CD14-positive monocyte (primary cell): ENCODE data around the gene VRTN. TPM values are rescaled to one million over a fixed set of nuclear protein-coding genes. Genes with fewer than 3 reads are reported as not detected.

Experiments used
- DNase-seq, 3 donors: peaks; one replicate each; pipeline ENCODE4 v3.0.0-alpha.2; 2011 to 2022
- H2AFZ ChIP-seq: 2 replicates; pipeline ENCODE4 v1.6.0; 2012; ENCODE audit warnings: mild to moderate bottlenecking, low read depth, low read length, inconsistent platforms; ENCODE audit not compliant: insufficient read depth, poor library complexity, severe bottlenecking
- H3K27ac ChIP-seq, 2 donors: 1 replicate in 1 of 2; 2 replicates in 1 of 2; pipeline ENCODE4 v1.5.1; 2012 to 2013; ENCODE audit warnings: low read length in 2 of 2, control low read depth in 1 of 2, inconsistent platforms in 1 of 2, low read depth in 1 of 2, mild to moderate bottlenecking in 1 of 2
- H3K27me3 ChIP-seq, 2 donors: one replicate each; pipeline versions ENCODE4 v1.6.0 to v1.6.1; 2011 to 2013; ENCODE audit warnings: low read length in 2 of 2; ENCODE audit not compliant: control insufficient read depth in 2 of 2, insufficient read depth in 2 of 2
- H3K36me3 ChIP-seq, 2 donors: replicated peaks in 1 of 2; 1 replicate in 1 of 2; 2 replicates in 1 of 2; pipeline versions ENCODE4 v1.5.1 to v1.6.1; 2012 to 2013; ENCODE audit warnings: low read length in 2 of 2, control low read depth in 1 of 2, inconsistent platforms in 1 of 2, mild to moderate bottlenecking in 1 of 2; ENCODE audit not compliant: insufficient read depth in 2 of 2, control insufficient read depth in 1 of 2
- H3K4me1 ChIP-seq, 2 donors: 1 replicate in 1 of 2; 2 replicates in 1 of 2; pipeline versions ENCODE4 v1.5.1 to v1.6.1; 2012 to 2013; ENCODE audit warnings: low read length in 2 of 2, control low read depth in 1 of 2, inconsistent platforms in 1 of 2, mild to moderate bottlenecking in 1 of 2, moderate library complexity in 1 of 2; ENCODE audit not compliant: insufficient read depth in 2 of 2, control insufficient read depth in 1 of 2
- H3K4me2 ChIP-seq: replicated peaks from 2 replicates; pipeline ENCODE3; 2012; ENCODE audit warnings: low read length, moderate library complexity, mild to moderate bottlenecking; ENCODE audit not compliant: poor library complexity, severe bottlenecking; ENCODE audit errors: extremely low read depth
- H3K4me3 ChIP-seq, 3 experiments: fragments of 200-600 bp in 1 of 3; sonication (generic) in 1 of 3; replicated peaks in 1 of 3; 1 replicate in 2 of 3; 2 replicates in 1 of 3; pipeline ENCODE4 v1.5.1; 2011 to 2013; ENCODE audit warnings: low read length in 3 of 3, mild to moderate bottlenecking in 3 of 3, control low read depth in 2 of 3, low read depth in 2 of 3, inconsistent platforms in 1 of 3, moderate library complexity in 1 of 3
- H3K79me2 ChIP-seq: 2 replicates; pipeline ENCODE4 v1.6.0; 2012; ENCODE audit warnings: mild to moderate bottlenecking, control low read depth, inconsistent platforms, low read length, moderate library complexity; ENCODE audit not compliant: insufficient read depth
- H3K9ac ChIP-seq: 2 replicates; pipeline ENCODE4 v1.6.0; 2017; ENCODE audit warnings: low read length, mild to moderate bottlenecking; ENCODE audit not compliant: insufficient read depth, poor library complexity, severe bottlenecking
- H3K9me3 ChIP-seq, 2 donors: replicated peaks in 1 of 2; 1 replicate in 1 of 2; 2 replicates in 1 of 2; pipeline versions ENCODE4 v1.5.1 to v1.6.1; 2012 to 2013; ENCODE audit warnings: low read length in 2 of 2, control low read depth in 1 of 2; ENCODE audit not compliant: control insufficient read depth in 1 of 2, insufficient read depth in 1 of 2
- H4K20me1 ChIP-seq: 2 replicates; pipeline ENCODE4 v1.6.0; 2012; ENCODE audit warnings: mild to moderate bottlenecking, low read length, control low read depth, moderate library complexity; ENCODE audit not compliant: insufficient read depth
- H3K27ac Mint-ChIP-seq, 7 donors: one replicate each; pipeline ENCODE4 v1.8.0; 2020; ENCODE audit warnings: mild to moderate bottlenecking in 7 of 7, mixed read lengths in 7 of 7, moderate library complexity in 6 of 7, inconsistent platforms in 2 of 7
- H3K27me3 Mint-ChIP-seq, 3 donors: one replicate each; pipeline ENCODE4 v1.8.0; 2021 to 2022; ENCODE audit warnings: low read depth in 3 of 3, mild to moderate bottlenecking in 3 of 3, mixed read lengths in 3 of 3, moderate library complexity in 3 of 3, inconsistent platforms in 1 of 3
- H3K36me3 Mint-ChIP-seq, 2 donors: one replicate each; pipeline ENCODE4 v1.8.0; 2020; ENCODE audit warnings: mixed read lengths in 2 of 2, inconsistent platforms in 1 of 2, mild to moderate bottlenecking in 1 of 2
- H3K4me1 Mint-ChIP-seq: one replicate; pipeline ENCODE4 v1.8.0; 2020; ENCODE audit warnings: mild to moderate bottlenecking, mixed read lengths
- H3K4me3 Mint-ChIP-seq, 2 donors: one replicate each; pipeline ENCODE4 v1.8.0; 2020; ENCODE audit warnings: mild to moderate bottlenecking in 2 of 2, mixed read lengths in 2 of 2, moderate library complexity in 1 of 2
- H3K9me3 Mint-ChIP-seq, 7 donors: one replicate each; pipeline ENCODE4 v1.8.0; 2020 to 2022; ENCODE audit warnings: mixed read lengths in 7 of 7, mild to moderate bottlenecking in 6 of 7, moderate library complexity in 6 of 7, inconsistent platforms in 2 of 7
- WGBS: methylation state at CpG from one replicate; pipeline ENCODE4 v1.1.5; 2013; ENCODE audit warnings: missing lambda C conversion rate; ENCODE audit not compliant: insufficient coverage; 5-methylcytosine and 5-hydroxymethylcytosine counted together
- intact Hi-C, 2 donors: fragments of 100-400 bp; cut with micrococcal nuclease; formaldehyde crosslinking; loops; one replicate each; pipeline versions ENCODE4 v1.15.0 to v1.15.1; 2023
- polyA minus RNA-seq: library from RNA; depleted of rRNA, polyadenylated mRNA; stranded (reverse); fragments of >200 nt; gene quantifications from 2 replicates; pipeline ENCODE4 v1.2.3, GENCODE V29; 2012
- polyA plus RNA-seq, 3 donors: library from polyadenylated mRNA; depleted of rRNA in 1 of 3; unstranded in 2 of 3; stranded (reverse) in 1 of 3; fragments of 300-500 nt in 2 of 3; fragments of >200 nt in 1 of 3; fragmentation: Illumina TruSeq in 2 of 3; gene quantifications; 1 replicate in 2 of 3; 2 replicates in 1 of 3; pipeline ENCODE4 v1.2.3, GENCODE V29; 2012 to 2021
- total RNA-seq, 12 experiments: library from RNA in 1 of 12; stranded (reverse) in 1 of 12; fragments of 120-200 nt in 1 of 12; gene quantifications; one replicate each; pipeline ENCODE4 v1.2.4 and lab custom pipeline; 2013 to 2026; ENCODE audit warnings: mixed read lengths in 6 of 12, inconsistent platforms in 1 of 12
- TF ChIP-seq, protein P1 (sequence below): fragments of 200-600 bp; IDR thresholded peaks from one replicate; pipeline ENCODE4 v1.8.0; 2022; ENCODE audit warnings: antibody characterized with exemption, mild to moderate bottlenecking

Gene VRTN, protein sequence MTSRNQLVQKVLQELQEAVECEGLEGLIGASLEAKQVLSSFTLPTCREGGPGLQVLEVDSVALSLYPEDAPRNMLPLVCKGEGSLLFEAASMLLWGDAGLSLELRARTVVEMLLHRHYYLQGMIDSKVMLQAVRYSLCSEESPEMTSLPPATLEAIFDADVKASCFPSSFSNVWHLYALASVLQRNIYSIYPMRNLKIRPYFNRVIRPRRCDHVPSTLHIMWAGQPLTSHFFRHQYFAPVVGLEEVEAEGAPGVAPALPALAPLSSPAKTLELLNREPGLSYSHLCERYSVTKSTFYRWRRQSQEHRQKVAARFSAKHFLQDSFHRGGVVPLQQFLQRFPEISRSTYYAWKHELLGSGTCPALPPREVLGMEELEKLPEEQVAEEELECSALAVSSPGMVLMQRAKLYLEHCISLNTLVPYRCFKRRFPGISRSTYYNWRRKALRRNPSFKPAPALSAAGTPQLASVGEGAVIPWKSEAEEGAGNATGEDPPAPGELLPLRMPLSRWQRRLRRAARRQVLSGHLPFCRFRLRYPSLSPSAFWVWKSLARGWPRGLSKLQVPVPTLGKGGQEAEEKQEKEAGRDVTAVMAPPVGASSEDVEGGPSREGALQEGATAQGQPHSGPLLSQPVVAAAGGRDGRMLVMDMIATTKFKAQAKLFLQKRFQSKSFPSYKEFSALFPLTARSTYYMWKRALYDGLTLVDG
- total RNA-seq (2013) = not detected
- polyA plus RNA-seq = not detected
- not detected in 2 replicates for polyA minus RNA-seq
- 0 to 0.60 (median 0.03) reads per million in 11 experiments for total RNA-seq (lab: John Stamatoyannopoulos, UW)

DNA sequence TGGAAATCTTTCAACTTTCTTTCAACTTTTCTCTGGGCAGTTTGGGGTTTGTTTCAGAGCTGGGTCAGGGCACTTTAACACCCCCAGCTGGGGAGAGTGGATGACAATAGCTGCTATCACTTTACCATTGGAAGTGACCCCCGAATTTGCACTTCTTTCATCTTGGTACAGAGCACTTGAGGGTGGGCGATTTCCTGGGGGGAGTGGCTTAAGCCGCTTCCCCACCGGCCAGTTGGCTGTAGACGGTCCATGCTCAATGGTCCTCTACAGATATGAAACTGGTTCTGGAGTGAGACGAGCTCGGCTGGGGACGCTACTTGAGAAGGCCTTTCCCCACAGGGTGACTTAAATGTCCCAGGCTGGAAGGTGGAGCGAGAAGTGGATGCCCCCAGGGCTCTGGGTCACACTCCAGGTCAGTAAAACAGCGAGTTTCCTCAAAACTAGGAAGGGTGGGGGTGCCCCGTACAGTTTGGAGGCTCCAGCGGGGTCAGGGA lies at the start of gene VRTN:
VRTN (plus strand) TSS at position 231 of the 494 bp plus-strand sequence. CDS start 8,313 bp downstream, outside the sequence.
- H3K4me3 ChIP-seq = no peak within 1 kb of the TSS
- intact Hi-C loops = no loop called here
- H3K4me2 ChIP-seq = no peak within 1 kb of the TSS
- H3K36me3 ChIP-seq = no peaks in the 10 kb centered on the region
- Mint-ChIP-seq H3K9me3 (no peaks in the 10 kb centered on the region), H3K27ac (no peak within 1 kb of the TSS), H3K27me3 (peaks cover 6 to 15% (median 12%) of the 10 kb centered on the region in 3 donors), H3K4me1 (no peaks in the 10 kb centered on the region), H3K4me3 (no peak within 1 kb of the TSS), H3K36me3 (no peaks in the 10 kb centered on the region)
- H3K79me2 ChIP-seq = no peaks in the 10 kb centered on the region
- H3K27ac ChIP-seq = no peak within 1 kb of the TSS
- H3K4me1 ChIP-seq = no peaks in the 10 kb centered on the region
- no peak within 1 kb of the TSS for H2AFZ ChIP-seq
- no peaks in the 10 kb centered on the region for H3K27me3 ChIP-seq
- TF ChIP-seq, protein P1, sequence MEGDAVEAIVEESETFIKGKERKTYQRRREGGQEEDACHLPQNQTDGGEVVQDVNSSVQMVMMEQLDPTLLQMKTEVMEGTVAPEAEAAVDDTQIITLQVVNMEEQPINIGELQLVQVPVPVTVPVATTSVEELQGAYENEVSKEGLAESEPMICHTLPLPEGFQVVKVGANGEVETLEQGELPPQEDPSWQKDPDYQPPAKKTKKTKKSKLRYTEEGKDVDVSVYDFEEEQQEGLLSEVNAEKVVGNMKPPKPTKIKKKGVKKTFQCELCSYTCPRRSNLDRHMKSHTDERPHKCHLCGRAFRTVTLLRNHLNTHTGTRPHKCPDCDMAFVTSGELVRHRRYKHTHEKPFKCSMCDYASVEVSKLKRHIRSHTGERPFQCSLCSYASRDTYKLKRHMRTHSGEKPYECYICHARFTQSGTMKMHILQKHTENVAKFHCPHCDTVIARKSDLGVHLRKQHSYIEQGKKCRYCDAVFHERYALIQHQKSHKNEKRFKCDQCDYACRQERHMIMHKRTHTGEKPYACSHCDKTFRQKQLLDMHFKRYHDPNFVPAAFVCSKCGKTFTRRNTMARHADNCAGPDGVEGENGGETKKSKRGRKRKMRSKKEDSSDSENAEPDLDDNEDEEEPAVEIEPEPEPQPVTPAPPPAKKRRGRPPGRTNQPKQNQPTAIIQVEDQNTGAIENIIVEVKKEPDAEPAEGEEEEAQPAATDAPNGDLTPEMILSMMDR = no peak
- no peak within 1 kb of the TSS for H3K9ac ChIP-seq
- no peaks in the 10 kb centered on the region for H3K9me3 ChIP-seq
- H4K20me1 ChIP-seq = no peaks in the 10 kb centered on the region
- 98% methylated on average over 11 of the region's 12 CpGs for WGBS
- DNase-seq = no peak

DNA sequence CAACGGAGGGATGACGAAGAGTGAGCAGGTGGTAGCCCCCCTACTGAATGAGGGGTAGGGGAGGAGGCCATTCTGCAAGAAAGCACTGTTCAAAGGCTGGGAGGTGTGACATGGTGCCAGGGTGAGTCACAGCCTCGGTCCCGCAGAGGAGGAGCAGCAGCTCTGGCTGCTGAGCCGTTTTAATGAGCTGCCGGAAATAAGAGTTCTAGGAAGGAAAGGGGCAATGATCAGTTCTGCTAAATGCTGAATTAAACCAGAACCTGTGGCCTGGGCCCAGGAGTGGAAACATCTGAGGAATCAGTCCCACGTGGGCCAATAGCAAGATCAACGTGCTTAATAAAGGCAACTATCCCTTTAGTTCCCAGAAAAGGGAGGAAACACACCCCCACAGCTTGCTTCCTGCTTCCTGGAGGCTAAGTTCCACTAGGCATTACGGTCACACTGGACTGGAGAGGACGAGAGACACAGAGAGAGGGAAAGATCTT lies 49.2 kb upstream of the VRTN start:
- intact Hi-C loops = no loop called here
- peaks cover 32% of the 10 kb centered on the region for H3K4me1 Mint-ChIP-seq
- no peak overlapping the region for H3K4me2 ChIP-seq
- H3K9me3 Mint-ChIP-seq = no peaks in the 10 kb centered on the region
- TF ChIP-seq, protein P1 = no peak
- peak overlapping the region in 1 of 7 donors; percentile 48 for H3K27ac Mint-ChIP-seq
- H3K27me3 Mint-ChIP-seq = peaks cover 0 to 5% (median 0%) of the 10 kb centered on the region in 3 donors
- H4K20me1 ChIP-seq = no peaks in the 10 kb centered on the region
- H3K36me3 ChIP-seq = peaks cover 43 to 53% of the 10 kb centered on the region in 2 donors
- 68% methylated on average over 6 of the region's 10 CpGs for WGBS
- H3K79me2 ChIP-seq = peaks cover 41% of the 10 kb centered on the region
- no peak overlapping the region for H3K4me3 Mint-ChIP-seq
- H3K9ac ChIP-seq = no peak overlapping the region
- no peak overlapping the region for H3K27ac ChIP-seq
- H3K4me1 ChIP-seq = peaks cover 12 to 14% of the 10 kb centered on the region in 2 donors
- no peak overlapping the region for H2AFZ ChIP-seq
- H3K4me3 ChIP-seq = no peak overlapping the region
- H3K27me3 ChIP-seq = no peaks in the 10 kb centered on the region
- H3K36me3 Mint-ChIP-seq = peaks cover 45 to 57% of the 10 kb centered on the region in 2 donors
- DNase-seq = no peak
- H3K9me3 ChIP-seq = no peaks in the 10 kb centered on the region
